ENCODE data around the gene USP34. TPM values are rescaled to one million over a fixed set of nuclear protein-coding genes. Genes with fewer than 3 reads are reported as not detected.

The USP34 gene
- total RNA-seq, 1 donor from 2014 or later, result 108 TPM

DNA sequence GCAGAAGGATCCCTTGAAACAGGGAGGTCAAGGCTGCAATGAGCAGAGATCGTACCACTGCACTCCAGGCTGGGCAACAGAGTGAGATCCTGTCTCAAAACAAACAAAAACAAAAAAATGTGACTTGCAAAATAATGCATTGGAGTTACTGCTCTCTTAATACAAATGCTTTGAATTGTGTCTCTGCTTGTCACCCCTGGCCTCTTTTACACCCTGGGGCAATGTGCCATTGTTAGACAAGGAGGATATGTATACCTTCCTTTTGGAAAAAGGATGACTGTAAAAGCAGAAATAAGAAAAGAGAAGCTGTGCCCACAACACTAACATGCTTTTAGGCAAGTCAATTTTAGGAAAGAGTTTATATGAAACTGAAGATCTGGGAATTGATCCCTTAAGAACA is 329.7 kb downstream of the USP34 start:
- intact Hi-C loops (cut with DNase I), result no loop called here
- ATAC-seq (no peak), DNase-seq (no peak)
- H3K27ac ChIP-seq, result no peak overlapping the region
- TF ChIP-seq, protein P1, sequence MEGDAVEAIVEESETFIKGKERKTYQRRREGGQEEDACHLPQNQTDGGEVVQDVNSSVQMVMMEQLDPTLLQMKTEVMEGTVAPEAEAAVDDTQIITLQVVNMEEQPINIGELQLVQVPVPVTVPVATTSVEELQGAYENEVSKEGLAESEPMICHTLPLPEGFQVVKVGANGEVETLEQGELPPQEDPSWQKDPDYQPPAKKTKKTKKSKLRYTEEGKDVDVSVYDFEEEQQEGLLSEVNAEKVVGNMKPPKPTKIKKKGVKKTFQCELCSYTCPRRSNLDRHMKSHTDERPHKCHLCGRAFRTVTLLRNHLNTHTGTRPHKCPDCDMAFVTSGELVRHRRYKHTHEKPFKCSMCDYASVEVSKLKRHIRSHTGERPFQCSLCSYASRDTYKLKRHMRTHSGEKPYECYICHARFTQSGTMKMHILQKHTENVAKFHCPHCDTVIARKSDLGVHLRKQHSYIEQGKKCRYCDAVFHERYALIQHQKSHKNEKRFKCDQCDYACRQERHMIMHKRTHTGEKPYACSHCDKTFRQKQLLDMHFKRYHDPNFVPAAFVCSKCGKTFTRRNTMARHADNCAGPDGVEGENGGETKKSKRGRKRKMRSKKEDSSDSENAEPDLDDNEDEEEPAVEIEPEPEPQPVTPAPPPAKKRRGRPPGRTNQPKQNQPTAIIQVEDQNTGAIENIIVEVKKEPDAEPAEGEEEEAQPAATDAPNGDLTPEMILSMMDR (IDR thresholded peaks at IDR 0.05), result no peak
- no peaks in the 10 kb centered on the region for H3K27me3 ChIP-seq (ENCODE audit: low read depth)
- no peak overlapping the region for H3K4me3 ChIP-seq
- H3K9me3 ChIP-seq, result no peaks in the 10 kb centered on the region
- H3K36me3 ChIP-seq, result no peaks in the 10 kb centered on the region
- H3K4me1 ChIP-seq, result peaks cover 6% of the 10 kb centered on the region

DNA sequence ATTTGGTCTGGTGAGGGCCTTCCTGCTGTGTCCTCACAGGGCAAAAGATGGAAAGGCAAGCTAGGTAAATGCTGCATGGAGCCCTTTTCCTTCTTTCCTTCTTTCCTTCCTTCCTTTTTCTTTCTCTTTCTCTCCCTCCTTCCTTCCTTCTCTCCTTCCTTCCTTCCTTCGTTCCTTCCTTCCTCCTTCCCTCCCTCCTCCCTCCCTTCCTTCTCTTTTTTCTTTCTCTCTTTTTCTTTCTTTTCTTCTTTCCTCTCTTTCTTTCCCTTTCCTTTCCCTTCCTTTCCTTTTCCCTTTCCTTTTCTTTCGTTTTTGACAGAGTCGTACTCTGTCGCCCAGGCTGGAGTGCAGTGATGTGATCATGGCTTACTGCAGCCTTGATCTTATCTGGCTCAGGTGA is 332.0 kb downstream of the USP34 start:
- no peak overlapping the region for H3K4me3 ChIP-seq
- TF ChIP-seq, protein P1 (IDR thresholded peaks at IDR 0.05), result no peak
- intact Hi-C loops (cut with DNase I), result no loop called here
- no peak for ATAC-seq
- no peaks in the 10 kb centered on the region for H3K36me3 ChIP-seq
- no peaks in the 10 kb centered on the region for H3K4me1 ChIP-seq
- DNase-seq, result no peak
- no peaks in the 10 kb centered on the region for H3K27me3 ChIP-seq (ENCODE audit: low read depth)
- no peaks in the 10 kb centered on the region for H3K9me3 ChIP-seq
- H3K27ac ChIP-seq, result no peak overlapping the region

Other genes starting within 250 kb of the USP34 start
- 111 TPM for gene XPO1, start 67.3 kb upstream of the USP34 start, total RNA-seq

All from lower lobe of right lung (tissue), 2 donors.